Stimulated activated CD4-positive, alpha-beta T cell treated with anti-CD3 and anti-CD28 coated beads, Interleukin-12 subunit alpha, Interleukin-12 subunit beta, amount 100 ng/mL, for 48 hours (primary cell): ENCODE measurements around the gene NCOA5.
A peak's percentile ranks its signal among the peaks of the same experiment; 100 is the strongest.

ENCODE experiments used
- DNase-seq, 3 donors: peaks; one replicate each; pipeline ENCODE4 v3.0.0-alpha.2; 2020; ENCODE audit warnings: low read depth in 2 of 3, low spot score in 1 of 3

Gene NCOA5

DNA sequence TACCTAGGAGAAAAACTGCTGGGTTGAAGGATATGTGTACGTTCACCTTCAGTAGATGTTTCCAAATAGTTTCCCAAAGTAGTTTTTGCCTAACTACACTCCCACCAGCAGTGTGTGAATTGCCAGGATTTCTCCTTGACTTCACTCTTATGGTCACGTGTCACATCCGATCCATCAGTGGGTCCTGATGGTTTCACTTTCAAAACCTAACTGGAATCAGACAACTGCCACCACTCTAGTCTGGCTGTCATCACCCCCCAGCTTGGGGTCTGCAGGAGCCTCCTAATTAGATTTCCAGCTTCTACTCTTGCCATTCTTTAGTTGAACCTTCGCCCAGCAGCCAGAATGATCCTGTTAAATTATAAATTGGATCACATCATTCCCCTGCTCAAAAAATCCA lies 69.2 kb downstream of the NCOA5 start:
- DNase-seq = no peak

GRCh38 chr20:46018611-46019010 lies 71.2 kb downstream of the NCOA5 start:
- DNase-seq = no peak

- DNase-seq = no peak
These were observed 71.7 kb downstream of the NCOA5 start for GRCh38 chr20:46018112-46018511.

DNA sequence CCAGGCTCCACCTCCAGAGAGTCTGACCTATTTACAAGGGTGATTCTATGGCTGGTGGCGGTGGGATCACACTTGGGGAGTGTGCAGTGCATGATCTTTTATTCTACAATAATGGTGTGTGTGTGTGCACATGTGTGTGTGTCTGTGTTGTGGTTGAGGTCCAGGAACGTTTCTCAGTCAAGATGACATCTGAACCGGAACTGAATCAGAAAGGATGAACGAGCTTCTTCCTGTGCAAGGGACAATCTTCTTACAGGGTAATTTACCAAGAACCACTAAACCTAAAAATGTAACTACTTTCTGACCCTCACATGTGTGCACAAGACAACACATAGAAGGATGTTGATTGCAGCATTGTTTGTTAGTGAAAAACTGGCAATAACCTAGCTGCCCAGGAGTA lies 72.5 kb downstream of the NCOA5 start:
- no peak for DNase-seq

DNA sequence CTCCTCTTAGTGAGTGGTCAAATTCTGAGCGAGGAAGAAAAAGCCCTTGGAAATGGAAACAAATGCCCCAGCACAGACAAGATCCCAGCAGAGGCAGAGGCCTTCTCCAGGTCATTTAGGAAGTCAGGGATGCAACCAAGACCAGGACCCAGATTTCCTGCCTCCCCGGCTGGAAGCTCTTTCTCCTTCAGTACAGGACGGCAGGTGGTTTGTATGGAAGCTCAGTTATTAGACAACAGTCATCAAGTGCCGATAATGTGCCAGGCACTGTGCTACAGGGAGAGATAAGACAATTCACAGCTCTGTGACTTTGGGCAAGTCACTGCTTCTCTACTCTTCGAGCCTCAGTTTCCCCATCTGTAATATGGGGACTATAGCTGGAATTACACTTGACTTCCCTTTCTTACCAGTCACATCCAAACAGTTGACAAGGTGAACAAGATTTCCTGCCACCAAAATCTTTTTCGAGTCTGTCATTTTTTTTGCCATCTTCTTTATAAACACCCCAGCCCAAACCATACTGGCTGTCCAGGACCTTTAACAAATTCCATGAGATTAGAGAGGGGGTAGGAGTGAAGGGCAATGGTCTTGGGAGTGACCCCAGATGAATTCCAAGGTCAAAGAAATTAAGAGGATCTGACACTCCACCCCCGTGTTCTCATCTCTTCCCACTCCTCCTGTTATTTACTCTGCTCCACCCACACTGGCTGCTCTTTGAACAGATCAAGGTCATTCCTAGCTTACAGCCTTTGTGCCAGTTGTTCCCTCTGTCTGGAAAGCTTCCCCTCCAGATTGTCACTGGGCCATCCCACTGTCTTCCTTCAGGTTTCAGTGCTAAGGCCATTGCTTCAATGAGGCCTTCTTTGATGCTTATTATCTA lies 75.0 kb downstream of the NCOA5 start:
- DNase-seq = no peak

GRCh38 chr20:46013829-46014516 lies 75.8 kb downstream of the NCOA5 start:
- peak; percentile 44 to 66 (median 63) for DNase-seq

DNA sequence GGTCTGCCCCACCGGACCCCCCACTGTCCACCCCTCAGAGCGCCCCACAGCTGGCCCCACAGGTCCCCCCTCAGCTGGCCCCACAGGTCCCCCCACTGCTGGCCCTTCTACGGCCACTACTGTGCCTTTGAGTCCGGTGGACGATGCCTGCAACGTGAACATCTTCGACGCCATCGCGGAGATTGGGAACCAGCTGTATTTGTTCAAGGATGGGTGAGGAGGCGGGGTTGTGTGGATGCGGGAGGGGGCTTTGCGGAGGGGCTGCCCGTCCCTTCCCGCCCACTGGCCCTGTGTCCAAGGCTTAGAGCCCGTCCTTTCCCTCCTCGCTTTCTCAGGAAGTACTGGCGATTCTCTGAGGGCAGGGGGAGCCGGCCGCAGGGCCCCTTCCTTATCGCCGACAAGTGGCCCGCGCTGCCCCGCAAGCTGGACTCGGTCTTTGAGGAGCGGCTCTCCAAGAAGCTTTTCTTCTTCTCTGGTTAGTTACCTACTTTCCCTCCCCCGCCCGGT lies 76.4 kb downstream of the NCOA5 start:
- no peak for DNase-seq

- DNase-seq = no peak
These were observed 76.8 kb downstream of the NCOA5 start for GRCh38 chr20:46012921-46013320.

DNA sequence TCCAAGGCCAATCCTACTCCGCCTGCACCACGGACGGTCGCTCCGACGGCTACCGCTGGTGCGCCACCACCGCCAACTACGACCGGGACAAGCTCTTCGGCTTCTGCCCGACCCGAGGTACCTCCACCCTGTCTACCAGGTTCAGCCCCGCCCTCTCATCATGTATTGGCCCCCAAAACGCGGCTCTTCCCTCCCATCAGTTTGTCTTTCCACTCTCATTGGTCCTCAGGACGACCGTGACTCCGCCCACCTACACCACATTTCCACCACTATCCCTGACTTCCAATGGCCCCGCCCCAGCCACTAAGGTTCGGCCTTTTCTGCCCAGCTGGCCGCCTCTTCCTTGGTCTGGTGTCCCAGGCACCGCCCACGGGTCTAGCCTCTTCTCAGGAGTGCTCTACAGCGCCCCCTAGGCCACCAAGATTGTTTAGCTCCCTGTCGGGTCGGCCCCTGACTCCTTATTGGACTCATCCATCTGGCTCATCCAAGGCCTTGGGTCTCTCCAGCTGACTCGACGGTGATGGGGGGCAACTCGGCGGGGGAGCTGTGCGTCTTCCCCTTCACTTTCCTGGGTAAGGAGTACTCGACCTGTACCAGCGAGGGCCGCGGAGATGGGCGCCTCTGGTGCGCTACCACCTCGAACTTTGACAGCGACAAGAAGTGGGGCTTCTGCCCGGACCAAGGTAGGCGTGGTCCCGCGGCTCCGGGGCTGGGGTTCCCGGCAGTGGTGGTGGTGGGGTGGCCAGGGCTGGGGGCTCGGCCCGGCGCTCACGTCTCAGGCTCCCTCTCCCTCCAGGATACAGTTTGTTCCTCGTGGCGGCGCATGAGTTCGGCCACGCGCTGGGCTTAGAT lies 77.9 kb downstream of the NCOA5 start:
- peak in 2 of 3 donors; percentile 44 to 61 for DNase-seq
